Measurements from ENCODE around the gene ARHGEF2. TPM values are rescaled to one million over a fixed set of nuclear protein-coding genes. Genes with fewer than 3 reads are reported as not detected.

ARHGEF2 gene
- total and polyA plus RNA-seq, 11 donors, result 23.9 to 98.6 (median 57.0) TPM

- peaks cover 0 to 28% (median 23%) of the 10 kb centered on the region in 9 donors for H3K36me3 ChIP-seq
- no peaks in the 10 kb centered on the region for H3K27me3 ChIP-seq
- no peak overlapping the region for H3K27ac ChIP-seq
- no peak for TF ChIP-seq CTCF (IDR thresholded peaks at IDR 0.05)
- TF ChIP-seq POLR2A (IDR thresholded peaks at IDR 0.05), result no peak
- DNase-seq, result no peak
- H3K4me1 ChIP-seq, result peaks cover 0 to 24% (median 11%) of the 10 kb centered on the region in 12 donors
- no peaks in the 10 kb centered on the region for H3K9me3 ChIP-seq
- no peak overlapping the region for H3K4me3 ChIP-seq
- WGBS, 4 donors, result 69 to 83% (median 73%) methylated on average over 2 of the region's 2 CpGs
- ATAC-seq, result no peak
- intact Hi-C loops (cut with DNase I), result loop anchor here in 3 of 10 donors (2.0 to 5.0 kb wide), 2 partner anchors 29 to 35 kb away; no protein-coding TSS in a partner anchor
Observed at GRCh38 chr1:156021954-156022353, 43.6 kb upstream of the ARHGEF2 start.

- DNase-seq (no peak), ATAC-seq (no peak)
- peaks cover 0 to 37% (median 32%) of the 10 kb centered on the region in 9 donors for H3K36me3 ChIP-seq
- H3K9me3 ChIP-seq, result no peaks in the 10 kb centered on the region
- no peaks in the 10 kb centered on the region for H3K27me3 ChIP-seq
- H3K4me3 ChIP-seq, result peak overlapping the region; percentile 59 to 94 (median 81)
- peak overlapping the region in 10 of 12 donors; percentile 82 to 96 (median 91) for H3K27ac ChIP-seq
- WGBS, 4 donors, result 4 to 8% (median 6%) methylated on average over 4 of the region's 4 CpGs
- H3K4me1 ChIP-seq, result peaks cover 0 to 23% (median 11%) of the 10 kb centered on the region in 12 donors
- intact Hi-C loops (cut with DNase I), result loop anchor here in 3 of 10 donors (2.0 to 5.0 kb wide), 2 partner anchors 30 to 36 kb away; no protein-coding TSS in a partner anchor
- TF ChIP-seq POLR2A (IDR thresholded peaks at IDR 0.05), result no peak
- no peak for TF ChIP-seq CTCF (IDR thresholded peaks at IDR 0.05)
Observed at GRCh38 chr1:156021093-156021428, 42.7 kb upstream of the ARHGEF2 start.

GRCh38 chr1:156020293-156021092, 42.1 kb upstream of the ARHGEF2 start, which contains the start of gene SSR2:
TSS of gene SSR2 (minus strand) at chr1:156020951. CDS start at chr1:156020167, 784 bp downstream.
- peak within 1 kb of the TSS; percentile 59 to 94 (median 81) for H3K4me3 ChIP-seq
- 0 to 1% (median 0%) methylated on average over 42 to 45 of the region's 45 CpGs for WGBS, 4 donors
- peak within 1 kb of the TSS; percentile 45 to 96 (median 90) for H3K27ac ChIP-seq
- DNase-seq (peak; percentile 88 to 92 (median 91)), ATAC-seq (peak; percentile 97 to 99 (median 98))
- intact Hi-C loops (cut with DNase I), result loop anchor here in 3 of 10 donors (2.0 to 5.0 kb wide), 2 partner anchors 30 to 37 kb away; no protein-coding TSS in a partner anchor
- H3K9me3 ChIP-seq, result no peaks in the 10 kb centered on the region
- H3K4me1 ChIP-seq, result peaks cover 0 to 23% (median 11%) of the 10 kb centered on the region in 12 donors
- peaks cover 0 to 43% (median 38%) of the 10 kb centered on the region in 9 donors for H3K36me3 ChIP-seq
- no peaks in the 10 kb centered on the region for H3K27me3 ChIP-seq
- no peak for TF ChIP-seq CTCF (IDR thresholded peaks at IDR 0.05)
- peak in 1 of 2 donors; percentile 61 for TF ChIP-seq POLR2A (IDR thresholded peaks at IDR 0.05)

- Histone ChIP-seq H3K36me3 (peaks cover 0 to 47% (median 42%) of the 10 kb centered on the region in 9 donors), H3K9me3 (no peaks in the 10 kb centered on the region), H3K27ac (peak overlapping the region in 11 of 12 donors; percentile 45 to 96 (median 91)), H3K4me1 (peaks cover 0 to 23% (median 11%) of the 10 kb centered on the region in 12 donors), H3K4me3 (peak overlapping the region; percentile 59 to 94 (median 81)), H3K27me3 (no peaks in the 10 kb centered on the region)
- DNase-seq (no peak), ATAC-seq (no peak)
- 26 to 51% (median 39%) methylated on average over 8 of the region's 8 CpGs for WGBS, 4 donors
- TF ChIP-seq POLR2A (IDR thresholded peaks at IDR 0.05) (no peak), CTCF (IDR thresholded peaks at IDR 0.05) (no peak)
- intact Hi-C loops (cut with DNase I), result loop anchor here in 3 of 10 donors (2.0 to 5.0 kb wide), 2 partner anchors 31 to 37 kb away; no protein-coding TSS in a partner anchor
Observed at GRCh38 chr1:156019946-156020292, 41.6 kb upstream of the ARHGEF2 start.
